Esophagus muscularis mucosa (tissue), 3 donors: Measurements from ENCODE around the gene BICDL1.

Experiments used
- POLR2AphosphoS5 ChIP-seq, 2 donors: sonication (generic); formaldehyde crosslinking; IDR thresholded peaks; one replicate each; pipeline ENCODE4 v1.6.1; 2017; ENCODE audit warnings: antibody characterized with exemption in 2 of 2
- TF ChIP-seq, protein P1 (sequence below), 3 experiments: fragments of 200-600 bp in 2 of 3; fragments of 450-650 bp in 1 of 3; sonication (generic) in 2 of 3; IDR thresholded peaks; one replicate each; pipeline ENCODE4 v1.5.1; 2017 to 2019; ENCODE audit warnings: antibody characterized with exemption in 3 of 3, mild to moderate bottlenecking in 2 of 3, moderate library complexity in 1 of 3

DNA sequence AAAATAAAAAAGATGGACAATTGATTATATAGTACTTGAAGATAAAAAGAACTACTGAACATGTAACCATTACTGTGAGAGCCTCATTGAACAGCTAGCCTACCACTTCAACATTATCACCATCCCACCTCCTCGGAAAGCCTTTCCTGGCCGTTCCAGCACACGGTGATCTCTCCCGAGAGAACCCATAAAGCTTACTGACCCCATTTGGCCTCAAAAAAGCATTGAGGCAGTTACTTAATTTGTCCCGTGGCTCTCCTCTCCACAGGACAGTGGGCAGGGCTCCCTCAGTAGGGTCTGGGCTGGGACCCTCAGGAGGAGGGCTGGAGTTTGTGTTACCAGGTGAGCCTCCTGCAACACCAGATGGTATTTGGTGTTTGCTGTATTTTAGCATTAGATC is 71.7 kb downstream of the BICDL1 start:
- no peak for TF ChIP-seq POLR2AphosphoS5 (IDR thresholded peaks at IDR 0.05)
- TF ChIP-seq, protein P1, sequence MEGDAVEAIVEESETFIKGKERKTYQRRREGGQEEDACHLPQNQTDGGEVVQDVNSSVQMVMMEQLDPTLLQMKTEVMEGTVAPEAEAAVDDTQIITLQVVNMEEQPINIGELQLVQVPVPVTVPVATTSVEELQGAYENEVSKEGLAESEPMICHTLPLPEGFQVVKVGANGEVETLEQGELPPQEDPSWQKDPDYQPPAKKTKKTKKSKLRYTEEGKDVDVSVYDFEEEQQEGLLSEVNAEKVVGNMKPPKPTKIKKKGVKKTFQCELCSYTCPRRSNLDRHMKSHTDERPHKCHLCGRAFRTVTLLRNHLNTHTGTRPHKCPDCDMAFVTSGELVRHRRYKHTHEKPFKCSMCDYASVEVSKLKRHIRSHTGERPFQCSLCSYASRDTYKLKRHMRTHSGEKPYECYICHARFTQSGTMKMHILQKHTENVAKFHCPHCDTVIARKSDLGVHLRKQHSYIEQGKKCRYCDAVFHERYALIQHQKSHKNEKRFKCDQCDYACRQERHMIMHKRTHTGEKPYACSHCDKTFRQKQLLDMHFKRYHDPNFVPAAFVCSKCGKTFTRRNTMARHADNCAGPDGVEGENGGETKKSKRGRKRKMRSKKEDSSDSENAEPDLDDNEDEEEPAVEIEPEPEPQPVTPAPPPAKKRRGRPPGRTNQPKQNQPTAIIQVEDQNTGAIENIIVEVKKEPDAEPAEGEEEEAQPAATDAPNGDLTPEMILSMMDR (IDR thresholded peaks at IDR 0.05), result no peak
